ENCODE data around the gene EPB41L4A.

Gene EPB41L4A

GRCh38 chr5:112407666-112408065 is 11.4 kb downstream of the EPB41L4A start:
- no peaks in the 10 kb centered on the region for H3K36me3 ChIP-seq (replicated peaks; ENCODE audit: insufficient read depth, low read length)
- H3K9me2 ChIP-seq (replicated peaks; ENCODE audit: insufficient read depth, low read length), result no peaks in the 10 kb centered on the region
- no peaks in the 10 kb centered on the region for H3K27me3 ChIP-seq (replicated peaks; ENCODE audit: insufficient read depth, low read length)
- H3K9me3 ChIP-seq (replicated peaks; ENCODE audit: insufficient read depth, low read length), result no peaks in the 10 kb centered on the region
- H3K9ac ChIP-seq (ENCODE audit: low read length), result no peak overlapping the region
- no peak overlapping the region for H2AFZ ChIP-seq (ENCODE audit: low read length)
- no peak for DNase-seq
- no peaks in the 10 kb centered on the region for H3F3A ChIP-seq (ENCODE audit: insufficient read depth, low read length)
- no peak overlapping the region for H3K4me2 ChIP-seq (ENCODE audit: low read depth, low read length)
- H3K27ac ChIP-seq (ENCODE audit: low read length), result no peak overlapping the region
- no peak overlapping the region for H3K4me3 ChIP-seq (ENCODE audit: low read length)
- H3K4me1 ChIP-seq (ENCODE audit: low read length), result peaks cover 6% of the 10 kb centered on the region; the same call in 1 of the 2 replicates
- TF ChIP-seq EZH2phosphoT487 (IDR thresholded peaks at IDR 0.05; ENCODE audit: low read length) (no peak), CTCF (IDR thresholded peaks at IDR 0.05; ENCODE audit: low read length) (no peak), EZH2 (optimal IDR thresholded peaks at IDR 0.05; ENCODE audit: low read depth, low read length) (no peak)
- no peaks in the 10 kb centered on the region for H4K20me1 ChIP-seq (ENCODE audit: insufficient read depth, low read length)
- no peaks in the 10 kb centered on the region for H3K79me2 ChIP-seq (ENCODE audit: low read length)

GRCh38 chr5:112407240-112407639 is 11.8 kb downstream of the EPB41L4A start:
- Histone ChIP-seq H3K9me3 (replicated peaks; ENCODE audit: insufficient read depth, low read length) (no peaks in the 10 kb centered on the region), H3K27ac (ENCODE audit: low read length) (no peak overlapping the region), H3K4me1 (ENCODE audit: low read length) (peaks cover 2% of the 10 kb centered on the region; the same call in 1 of the 2 replicates)

GRCh38 chr5:112403069-112403468 is 16.0 kb downstream of the EPB41L4A start:
- no peak overlapping the region for H3K27ac ChIP-seq (ENCODE audit: low read length)
- no peak overlapping the region for H3K9ac ChIP-seq (ENCODE audit: low read length)
- no peaks in the 10 kb centered on the region for H3F3A ChIP-seq (ENCODE audit: insufficient read depth, low read length)
- H3K4me3 ChIP-seq (ENCODE audit: low read length), result no peak overlapping the region
- no peaks in the 10 kb centered on the region for H3K27me3 ChIP-seq (replicated peaks; ENCODE audit: insufficient read depth, low read length)
- DNase-seq, result no peak
- TF ChIP-seq CTCF (IDR thresholded peaks at IDR 0.05; ENCODE audit: low read length) (no peak), EZH2phosphoT487 (IDR thresholded peaks at IDR 0.05; ENCODE audit: low read length) (no peak), EZH2 (optimal IDR thresholded peaks at IDR 0.05; ENCODE audit: low read depth, low read length) (no peak)
- no peaks in the 10 kb centered on the region for H3K36me3 ChIP-seq (replicated peaks; ENCODE audit: insufficient read depth, low read length)
- H3K9me3 ChIP-seq (replicated peaks; ENCODE audit: insufficient read depth, low read length), result no peaks in the 10 kb centered on the region
- no peak overlapping the region for H3K4me2 ChIP-seq (ENCODE audit: low read depth, low read length)
- no peak overlapping the region for H2AFZ ChIP-seq (ENCODE audit: low read length)
- H3K9me2 ChIP-seq (replicated peaks; ENCODE audit: insufficient read depth, low read length), result no peaks in the 10 kb centered on the region; the same call in 1 of the 2 replicates
- no peaks in the 10 kb centered on the region for H3K4me1 ChIP-seq (ENCODE audit: low read length)
- H3K79me2 ChIP-seq (ENCODE audit: low read length), result no peaks in the 10 kb centered on the region
- H4K20me1 ChIP-seq (ENCODE audit: insufficient read depth, low read length), result no peaks in the 10 kb centered on the region

More at GRCh38 chr5:112407240-112407639, 11.8 kb downstream of the EPB41L4A start:
- Histone ChIP-seq H4K20me1 (ENCODE audit: insufficient read depth, low read length) (no peaks in the 10 kb centered on the region), H3K4me2 (ENCODE audit: low read depth, low read length) (no peak overlapping the region), H3K4me3 (ENCODE audit: low read length) (no peak overlapping the region), H2AFZ (ENCODE audit: low read length) (no peak overlapping the region), H3K9ac (ENCODE audit: low read length) (no peak overlapping the region), H3K27me3 (replicated peaks; ENCODE audit: insufficient read depth, low read length) (no peaks in the 10 kb centered on the region), H3F3A (ENCODE audit: insufficient read depth, low read length) (no peaks in the 10 kb centered on the region), H3K36me3 (replicated peaks; ENCODE audit: insufficient read depth, low read length) (no peaks in the 10 kb centered on the region), H3K9me2 (replicated peaks; ENCODE audit: insufficient read depth, low read length) (no peaks in the 10 kb centered on the region), H3K79me2 (ENCODE audit: low read length) (no peaks in the 10 kb centered on the region)
- no peak for DNase-seq
- TF ChIP-seq CTCF (IDR thresholded peaks at IDR 0.05; ENCODE audit: low read length), result no peak
- no peak for TF ChIP-seq EZH2 (optimal IDR thresholded peaks at IDR 0.05; ENCODE audit: low read depth, low read length)
- TF ChIP-seq EZH2phosphoT487 (IDR thresholded peaks at IDR 0.05; ENCODE audit: low read length), result no peak
